GM19438 (cell line): Measurements from ENCODE around the gene TOR1A.

ENCODE experiments used
- ATAC-seq: cut with Tn5 transposase; IDR thresholded peaks from one replicate; pipeline ENCODE4 v1.9.1; 2021; ENCODE audit warnings: low read depth; ENCODE audit not compliant: unreplicated experiment

The TOR1A gene, protein sequence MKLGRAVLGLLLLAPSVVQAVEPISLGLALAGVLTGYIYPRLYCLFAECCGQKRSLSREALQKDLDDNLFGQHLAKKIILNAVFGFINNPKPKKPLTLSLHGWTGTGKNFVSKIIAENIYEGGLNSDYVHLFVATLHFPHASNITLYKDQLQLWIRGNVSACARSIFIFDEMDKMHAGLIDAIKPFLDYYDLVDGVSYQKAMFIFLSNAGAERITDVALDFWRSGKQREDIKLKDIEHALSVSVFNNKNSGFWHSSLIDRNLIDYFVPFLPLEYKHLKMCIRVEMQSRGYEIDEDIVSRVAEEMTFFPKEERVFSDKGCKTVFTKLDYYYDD

DNA sequence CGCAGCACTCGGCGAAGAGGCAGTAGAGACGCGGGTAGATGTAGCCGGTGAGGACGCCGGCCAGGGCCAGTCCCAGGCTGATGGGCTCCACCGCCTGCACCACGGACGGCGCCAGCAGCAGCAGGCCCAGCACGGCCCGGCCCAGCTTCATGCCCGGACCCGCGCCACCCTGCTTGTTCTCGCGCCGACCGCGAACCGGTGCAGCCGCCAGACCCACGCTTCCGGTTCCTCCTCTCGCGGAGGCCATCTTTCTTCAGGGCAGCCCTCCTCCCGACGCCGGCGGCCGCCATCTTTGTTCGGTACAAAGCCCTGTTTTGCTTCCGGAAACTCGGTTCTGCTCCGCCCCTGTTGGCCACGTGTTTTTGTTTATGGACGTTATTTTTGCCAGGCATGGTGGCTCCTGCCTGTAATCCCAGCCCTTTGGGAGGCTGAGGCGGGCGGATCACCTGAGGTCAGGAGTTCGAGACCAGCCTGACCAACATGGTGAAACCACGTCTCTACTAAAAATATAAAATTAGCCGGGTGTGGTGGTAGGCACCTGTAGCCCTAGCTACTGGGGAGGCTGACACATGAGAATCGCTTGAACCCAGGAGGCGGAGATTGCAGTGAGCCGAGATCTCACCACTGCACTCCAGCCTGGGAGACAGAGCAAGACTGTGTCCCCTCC, at the start of gene TOR1A:
Gene TOR1A (minus strand): TSS at position 202 of the 667 bp plus-strand sequence. CDS start 51 bp downstream, at position 151.
- ATAC-seq = peak; percentile 94

DNA sequence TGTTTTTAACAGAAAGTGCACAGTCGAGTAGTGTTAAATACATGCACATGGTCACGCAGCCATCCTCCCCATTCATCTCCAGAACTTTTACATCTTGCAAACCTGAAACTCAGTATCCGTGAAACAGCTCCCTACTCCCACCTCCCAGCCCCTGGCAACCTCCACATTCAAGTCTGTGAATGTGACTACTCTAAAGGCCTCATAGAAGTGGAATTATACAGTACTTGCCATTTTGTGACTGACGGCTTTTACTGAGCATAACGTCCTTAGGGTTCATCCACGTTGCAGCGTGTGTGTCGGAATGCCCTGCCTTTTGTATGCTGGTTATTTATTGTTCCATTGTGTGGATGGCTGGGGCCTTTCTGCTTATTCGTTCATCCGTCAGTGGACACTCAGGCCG, 47.1 kb upstream of the TOR1A start:
- no peak for ATAC-seq

DNA sequence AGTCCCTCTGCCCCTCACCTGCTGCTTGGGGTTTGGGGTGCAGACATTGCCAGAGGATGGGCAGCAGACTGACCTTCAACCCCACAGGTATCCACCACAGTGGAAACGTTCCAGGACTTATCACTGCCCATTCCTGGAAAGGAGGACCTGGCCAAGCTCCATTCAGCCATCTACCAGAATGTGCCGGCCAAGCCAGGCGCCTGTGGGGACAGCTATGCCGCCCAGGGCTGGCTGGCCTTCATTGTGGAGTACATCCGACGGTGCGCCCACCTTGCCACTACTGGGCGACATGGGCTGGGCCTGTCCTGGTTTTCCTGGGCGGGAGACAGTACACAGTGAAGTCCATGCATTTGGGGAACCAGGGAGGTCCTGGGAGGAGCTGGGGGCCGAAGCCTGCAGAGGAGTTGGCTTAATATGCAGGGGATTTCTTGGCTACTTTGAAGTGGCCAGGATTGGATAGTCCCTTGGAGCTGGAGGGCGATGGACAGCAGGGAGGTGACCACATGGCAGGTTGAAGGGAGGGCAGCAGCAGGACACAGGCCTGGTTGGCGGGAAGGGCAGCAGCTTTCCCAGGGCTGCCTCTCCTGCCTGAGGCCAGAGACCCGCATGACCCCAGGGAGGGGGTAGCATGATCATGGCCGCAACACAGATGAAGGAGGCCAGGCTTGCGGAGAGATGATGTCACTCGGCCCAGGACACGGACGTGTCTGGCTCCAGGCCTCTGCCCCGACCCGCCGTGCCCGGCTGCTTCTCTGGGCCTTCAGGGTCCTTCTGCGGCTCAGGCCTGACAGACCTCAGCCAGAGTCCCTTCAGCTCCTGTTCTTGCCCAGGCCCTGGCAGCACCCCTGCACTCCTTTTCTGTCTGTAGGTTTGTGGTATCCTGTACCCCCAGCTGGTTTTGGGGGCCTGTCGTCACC, 45.9 kb upstream of the TOR1A start:
- no peak for ATAC-seq

DNA sequence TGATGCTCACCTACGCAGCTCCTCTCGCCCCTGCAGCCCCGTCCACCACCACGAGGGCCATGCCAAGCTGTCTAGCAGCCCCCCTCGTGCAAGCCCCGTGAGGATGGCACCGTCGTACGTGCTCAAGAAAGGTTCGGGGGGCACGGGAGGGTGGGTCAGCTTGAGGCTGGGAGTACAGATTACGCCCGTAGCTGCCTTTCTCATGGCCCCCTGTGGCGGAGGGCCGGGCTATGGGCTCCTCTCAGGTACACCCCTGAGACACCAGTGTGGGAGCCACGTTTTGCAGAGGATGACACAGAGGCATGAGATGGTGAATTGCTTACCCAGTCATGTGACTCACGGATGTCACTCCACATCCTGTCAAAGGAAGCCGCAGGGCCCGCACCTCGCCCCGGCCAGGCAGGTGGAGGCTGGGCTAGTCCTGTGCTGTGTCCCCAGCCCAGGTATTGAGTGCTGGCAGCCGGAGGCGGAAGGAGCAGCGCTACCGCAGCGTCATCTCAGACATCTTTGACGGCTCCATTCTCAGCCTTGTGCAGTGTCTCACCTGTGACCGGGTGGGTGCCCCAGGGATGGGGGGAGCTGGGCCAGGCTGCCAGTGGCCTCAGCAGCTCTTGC, 45.0 kb upstream of the TOR1A start:
- no peak for ATAC-seq

DNA sequence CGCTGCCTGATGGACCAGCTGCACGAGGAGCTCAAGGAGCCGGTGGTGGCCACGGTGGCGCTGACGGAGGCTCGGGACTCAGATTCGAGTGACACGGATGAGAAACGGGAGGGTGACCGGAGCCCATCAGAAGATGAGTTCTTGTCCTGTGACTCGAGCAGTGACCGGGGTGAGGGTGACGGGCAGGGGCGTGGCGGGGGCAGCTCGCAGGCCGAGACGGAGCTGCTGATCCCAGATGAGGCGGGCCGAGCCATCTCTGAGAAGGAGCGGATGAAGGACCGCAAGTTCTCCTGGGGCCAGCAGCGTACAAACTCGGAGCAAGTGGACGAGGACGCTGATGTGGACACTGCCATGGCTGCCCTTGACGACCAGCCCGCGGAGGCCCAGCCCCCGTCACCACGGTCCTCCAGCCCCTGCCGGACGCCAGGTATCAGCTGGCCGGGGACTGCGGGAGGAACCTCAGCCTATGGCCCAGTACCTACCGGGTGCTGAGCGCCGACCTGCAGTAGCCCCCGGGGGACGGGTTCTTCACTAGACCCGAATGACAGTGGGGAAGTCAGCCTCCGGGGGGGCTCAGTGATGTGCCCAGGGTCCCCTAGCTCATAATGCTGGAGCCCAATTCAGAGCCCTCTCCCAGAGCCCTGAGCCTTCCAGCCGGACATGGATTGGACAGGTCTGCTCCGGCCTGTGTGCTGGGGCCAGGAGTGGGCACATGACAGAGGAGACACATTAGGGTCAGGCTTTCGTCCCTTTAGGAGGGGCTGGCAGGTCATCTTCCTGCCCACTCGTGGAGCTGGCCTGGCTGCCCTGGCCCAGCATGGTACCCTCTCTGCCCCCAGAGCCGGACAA, 44.3 kb upstream of the TOR1A start:
- no peak for ATAC-seq

DNA sequence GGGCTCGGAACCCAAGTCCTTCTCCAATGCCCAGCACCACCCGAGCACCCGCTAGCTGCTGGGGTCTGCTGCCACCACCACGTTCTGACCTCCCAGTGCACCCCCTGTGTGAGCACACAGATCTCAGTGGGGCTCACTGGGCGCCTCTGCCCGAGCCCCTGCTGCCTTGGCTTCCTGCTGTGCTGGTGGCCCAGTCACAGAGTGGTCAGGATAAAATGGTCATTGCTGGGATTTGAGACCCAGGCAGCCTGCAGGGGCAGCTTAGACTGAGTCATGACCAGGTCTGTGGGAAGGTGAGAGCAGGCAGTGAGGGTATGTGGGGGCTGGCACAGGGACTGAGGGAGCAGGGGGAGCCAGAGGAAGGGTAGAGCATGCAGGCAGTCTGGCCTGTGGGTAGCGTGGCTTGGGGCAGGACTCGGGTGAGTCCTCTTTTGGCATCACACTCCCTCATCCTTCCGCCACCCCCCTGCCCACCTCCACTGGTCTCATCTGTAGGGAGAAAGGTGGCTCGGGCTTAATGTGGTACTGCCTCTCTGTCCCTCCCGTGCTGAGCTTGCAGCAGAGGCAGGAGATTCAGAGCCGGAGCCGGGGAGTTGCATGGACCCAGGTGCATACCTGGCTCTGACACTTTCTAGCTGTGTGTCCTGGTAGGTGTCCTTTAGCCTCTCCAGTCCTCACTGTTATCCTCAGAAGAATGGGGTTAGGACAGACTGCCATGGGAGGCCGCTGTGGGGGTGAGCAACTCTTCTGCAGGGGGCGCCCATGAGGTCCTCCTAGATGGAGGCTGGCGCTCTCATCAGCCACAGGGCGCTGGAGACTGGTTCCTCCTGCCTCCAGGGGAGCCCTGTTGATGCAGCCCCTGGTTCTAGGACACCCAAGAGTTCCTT, 43.4 kb upstream of the TOR1A start:
- no peak for ATAC-seq

DNA sequence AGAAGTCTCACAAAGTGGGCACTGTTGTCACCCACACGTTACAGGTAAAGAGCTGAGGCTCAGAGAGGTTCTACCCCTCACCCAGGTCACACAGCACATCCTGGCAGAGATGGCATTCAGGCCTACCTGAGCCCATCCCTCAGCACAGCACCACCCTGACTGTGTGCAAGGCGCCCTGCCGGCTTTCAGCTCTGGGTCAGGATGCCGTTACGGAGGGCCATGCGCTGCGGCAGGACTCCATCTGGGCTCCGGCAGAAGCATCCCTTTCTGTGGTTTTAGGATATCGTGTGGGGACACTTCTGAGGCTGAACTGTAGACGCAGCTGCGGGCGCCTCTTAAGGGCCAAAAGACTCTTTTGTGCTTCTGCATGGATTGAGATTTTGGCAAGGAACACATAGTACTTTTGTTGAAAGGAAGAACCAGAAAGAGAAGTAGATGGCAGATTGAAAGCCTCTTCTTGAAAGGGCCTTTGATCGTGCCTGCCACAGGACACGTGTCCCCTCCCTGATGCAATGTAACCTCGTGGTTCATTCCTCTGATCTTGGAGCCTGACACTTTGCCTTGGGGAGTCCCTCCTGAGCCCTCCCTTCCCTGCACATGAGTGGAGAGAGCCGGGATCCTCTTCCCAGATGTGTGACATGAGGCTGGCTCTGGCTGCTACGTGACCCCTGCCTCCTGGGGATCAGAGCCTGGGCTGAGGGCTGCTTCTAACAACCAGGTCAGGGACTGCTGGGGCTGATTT, 42.6 kb upstream of the TOR1A start:
- ATAC-seq = no peak

DNA sequence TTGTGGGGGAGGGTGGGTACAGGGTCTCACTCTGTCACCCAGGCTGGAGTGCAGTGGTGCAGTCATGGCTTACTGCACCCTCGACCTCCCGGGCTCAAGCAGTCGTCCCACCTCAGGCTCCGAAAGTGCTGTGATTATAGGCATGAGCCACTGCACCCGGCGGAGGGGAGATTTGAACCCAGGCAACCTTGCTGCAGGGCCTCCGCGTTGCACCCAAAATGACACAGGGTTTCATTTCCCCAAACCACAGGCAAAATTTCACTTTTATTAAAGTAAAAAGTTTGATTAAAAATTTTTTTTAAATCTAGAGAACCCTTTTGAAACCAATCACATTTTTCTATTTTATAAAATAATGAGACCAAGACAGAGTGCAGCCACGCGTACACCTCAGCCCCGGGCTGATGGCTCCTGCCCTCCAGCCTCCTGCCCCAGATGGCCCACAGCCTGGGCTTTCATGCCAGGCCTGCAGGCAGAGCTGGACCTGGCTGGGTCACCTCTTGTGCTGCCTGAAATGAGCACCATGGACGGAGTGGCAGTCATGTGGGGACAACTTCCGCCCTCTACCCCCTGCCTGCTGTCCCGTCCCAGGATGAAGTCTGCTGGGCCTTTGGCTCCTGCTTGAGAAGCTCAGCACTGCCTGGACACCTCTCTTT, 41.9 kb upstream of the TOR1A start:
- ATAC-seq = no peak

DNA sequence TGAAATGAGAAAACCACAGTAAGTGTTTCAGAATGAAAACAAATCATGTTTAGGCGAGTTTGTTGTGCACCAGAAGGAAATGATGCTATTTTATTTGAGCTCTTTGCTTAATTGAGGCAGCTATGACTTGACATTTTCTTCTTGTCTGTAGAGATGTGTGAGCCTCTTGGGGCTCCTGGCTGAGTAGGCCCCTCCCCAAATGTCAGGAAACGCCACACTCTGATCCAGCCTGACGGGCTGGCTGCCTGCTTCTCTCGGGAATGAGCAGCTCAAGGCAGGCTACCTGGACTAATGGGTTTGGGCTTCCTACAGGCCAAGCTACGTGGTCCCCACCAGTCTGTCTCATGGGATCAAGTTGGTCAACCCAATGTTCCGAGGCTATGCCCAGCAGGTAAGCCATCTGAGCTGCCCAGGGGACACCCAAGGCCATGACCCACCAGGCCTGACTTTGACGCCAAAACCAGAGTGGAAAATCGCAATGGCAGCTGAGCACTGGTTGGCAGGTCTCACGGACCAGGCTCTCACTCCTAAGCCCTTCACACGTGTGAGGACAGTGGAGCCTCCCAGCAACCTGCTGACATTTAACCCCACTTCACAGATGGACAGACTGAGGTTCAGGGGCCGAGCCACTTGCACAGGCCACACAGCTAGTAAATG, 41.2 kb upstream of the TOR1A start:
- no peak for ATAC-seq

DNA sequence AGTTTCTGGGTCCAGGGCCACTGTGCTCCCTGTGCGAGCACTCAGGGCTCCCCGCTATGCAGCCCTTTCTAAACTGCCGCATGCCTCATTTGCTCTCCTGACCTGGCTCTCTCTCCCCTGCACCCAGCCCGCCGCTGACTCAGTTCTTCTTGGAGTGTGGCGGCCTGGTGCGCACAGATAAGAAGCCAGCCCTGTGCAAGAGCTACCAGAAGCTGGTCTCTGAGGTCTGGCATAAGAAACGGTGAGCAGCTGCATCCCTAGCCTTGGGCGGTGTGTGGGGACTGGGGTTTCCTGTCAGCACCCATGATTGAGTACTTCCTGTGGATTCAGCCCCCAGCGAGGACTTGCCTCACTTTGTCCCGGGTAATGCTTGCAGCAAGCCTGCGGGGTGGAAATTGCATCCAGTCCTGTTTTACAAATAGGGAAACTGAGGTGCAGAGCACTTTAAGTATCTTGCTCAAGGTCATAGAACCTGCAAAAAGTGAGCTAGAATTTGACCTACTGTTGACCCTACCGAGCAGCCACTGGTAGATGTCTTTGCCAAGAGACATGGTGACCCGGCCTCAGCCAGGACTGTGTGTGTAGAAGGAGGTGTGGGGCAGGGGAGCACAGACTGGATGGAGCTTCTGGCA, 39.2 kb upstream of the TOR1A start:
- no peak for ATAC-seq

DNA sequence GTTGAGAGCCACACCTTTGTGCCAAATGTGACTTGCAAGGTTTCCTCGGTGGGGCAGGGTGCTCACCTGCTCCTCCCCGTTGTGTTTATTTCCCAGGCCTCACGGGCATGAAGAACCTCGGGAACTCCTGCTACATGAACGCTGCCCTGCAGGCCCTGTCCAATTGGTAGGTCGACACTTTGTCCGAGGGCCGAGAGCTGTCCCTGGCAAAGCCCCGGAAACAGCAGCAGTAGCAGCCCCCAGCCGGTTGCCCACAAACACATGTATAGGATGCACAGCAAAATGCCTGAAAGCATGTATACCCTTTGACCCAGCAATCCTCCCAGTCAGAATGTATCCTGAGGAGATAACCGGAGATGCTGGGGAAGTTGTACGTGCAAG, 37.5 kb upstream of the TOR1A start:
- ATAC-seq = no peak

DNA sequence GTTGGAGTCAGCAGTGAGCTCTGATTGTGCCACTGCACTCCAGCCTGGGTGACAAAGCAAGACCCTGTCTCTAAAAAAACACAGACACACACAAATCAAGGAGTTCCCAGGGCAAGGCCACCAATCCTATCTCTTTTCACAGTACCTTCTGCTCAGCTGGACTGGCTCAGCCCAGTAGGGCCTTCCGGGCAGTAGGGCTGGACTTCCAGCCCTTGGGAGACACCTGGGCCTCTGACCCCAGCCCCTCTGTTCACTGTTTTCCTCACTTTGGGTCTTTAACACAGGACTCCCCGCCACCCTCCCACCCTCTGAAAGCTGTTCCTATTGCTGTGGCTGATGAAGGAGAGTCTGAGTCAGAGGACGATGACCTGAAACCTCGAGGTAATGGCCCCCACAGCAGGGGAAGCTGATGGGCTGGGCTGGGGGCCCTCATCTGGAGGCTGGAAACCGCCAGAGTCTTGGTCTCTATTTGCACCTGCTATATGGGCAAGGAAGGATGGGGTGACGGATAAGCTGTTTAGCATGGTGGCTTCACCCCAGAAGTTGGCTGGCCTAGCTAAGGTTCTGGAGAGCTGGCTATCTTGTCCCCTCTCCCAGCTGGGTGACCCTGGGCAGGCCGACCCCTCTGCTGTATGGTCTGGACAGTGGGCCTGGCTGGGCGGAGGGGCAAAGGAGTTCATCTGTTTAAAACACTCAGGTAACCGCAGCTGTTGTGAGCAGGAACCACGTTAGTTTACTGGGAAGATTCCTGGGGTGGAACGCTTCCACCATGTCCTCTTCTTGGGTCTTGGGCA, 36.9 kb upstream of the TOR1A start:
- no peak for ATAC-seq

DNA sequence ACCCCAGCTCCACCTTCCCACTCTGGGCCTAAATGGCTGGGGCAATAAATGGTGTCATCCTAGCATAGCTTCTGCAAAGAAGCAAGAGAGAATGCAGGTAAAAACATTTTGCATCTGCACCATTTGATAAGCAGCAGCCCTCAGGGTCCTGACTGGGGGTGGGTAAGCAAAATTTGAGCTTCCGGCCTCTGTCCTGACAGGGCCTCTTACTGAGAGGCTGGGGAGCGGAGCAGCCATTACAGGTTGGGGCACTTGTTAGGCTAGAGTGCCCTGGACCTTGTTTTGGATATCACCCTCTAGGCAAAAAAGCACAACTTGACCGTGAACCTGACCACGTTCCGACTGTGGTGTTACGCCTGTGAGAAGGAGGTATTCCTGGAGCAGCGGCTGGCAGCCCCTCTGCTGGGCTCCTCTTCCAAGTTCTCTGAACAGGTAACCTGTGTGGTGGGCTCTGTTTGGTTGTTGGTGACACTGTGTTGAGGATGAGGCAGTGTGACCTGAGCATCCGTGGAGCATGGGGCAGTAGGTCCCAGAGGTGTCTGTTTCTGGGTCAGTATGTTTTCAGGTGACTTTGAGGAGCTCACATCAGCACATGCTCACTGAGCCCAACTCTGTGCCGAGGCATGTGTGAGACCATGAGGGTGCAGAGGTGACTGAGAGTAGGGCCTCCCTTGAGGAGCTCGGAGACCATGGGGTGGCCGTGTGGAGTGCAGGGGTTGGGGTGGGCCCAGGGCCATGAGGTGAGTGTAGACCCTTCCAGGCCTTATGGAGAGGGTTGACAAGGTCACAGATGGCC, 34.4 kb upstream of the TOR1A start:
- ATAC-seq = no peak

DNA sequence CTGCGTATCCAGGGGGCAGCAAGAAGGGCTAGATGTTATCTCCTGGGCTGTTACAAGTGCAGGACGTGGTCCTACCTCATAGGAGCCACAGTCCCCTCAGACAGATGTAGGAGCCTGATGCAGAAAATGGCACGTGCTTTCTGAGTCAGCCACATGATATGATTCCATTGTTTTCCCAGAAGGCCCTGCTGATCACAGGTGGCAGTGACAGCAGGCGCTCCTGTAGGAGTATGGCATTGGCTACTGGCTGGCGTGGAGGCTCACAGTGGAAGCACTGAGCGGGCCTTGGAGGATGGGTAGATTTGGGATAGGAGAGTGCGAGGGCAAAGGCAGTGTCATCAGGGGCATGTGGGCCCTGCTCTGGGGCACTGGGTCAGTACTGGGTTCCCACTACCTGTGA, 33.3 kb upstream of the TOR1A start:
- no peak for ATAC-seq

DNA sequence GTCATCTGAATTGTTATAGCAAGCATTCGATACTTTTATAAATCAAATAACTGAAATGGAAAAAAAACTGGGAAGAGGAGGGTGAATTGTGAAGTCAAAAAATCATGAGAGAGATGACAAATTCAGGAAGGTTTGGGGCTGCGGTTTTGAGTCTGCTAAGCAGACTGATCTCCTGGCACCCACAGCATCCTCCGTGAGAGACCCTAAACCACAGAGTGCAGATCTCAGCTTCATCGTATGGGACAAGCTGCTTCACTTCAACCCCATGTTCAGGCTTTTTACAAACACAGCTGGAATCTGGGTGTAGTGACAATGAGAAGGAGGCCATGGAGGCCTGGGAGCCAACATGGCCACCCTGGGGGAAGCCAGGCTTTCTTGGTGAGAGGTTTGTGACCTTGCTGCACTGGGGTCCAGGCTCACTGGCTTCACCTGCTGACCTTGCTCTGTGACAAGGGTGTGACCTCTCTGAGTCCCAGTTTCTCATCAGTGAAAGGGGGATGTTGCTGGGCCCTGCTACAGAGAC, 30.7 kb upstream of the TOR1A start:
- no peak for ATAC-seq
